K562 (cell line): Measurements from ENCODE around the gene RAB3GAP1. TPM values are rescaled to one million over a fixed set of nuclear protein-coding genes. Genes with fewer than 3 reads are reported as not detected.

Experiments used
- BHLHE40 ChIP-seq: IDR thresholded peaks from 2 replicates; pipeline ENCODE4 v1.6.1; 2011; ENCODE audit warnings: low read length, improper control_type of control experiment
- ESRRA ChIP-seq: fragments of 450-650 bp; IDR thresholded peaks from 2 replicates; pipeline ENCODE4 v1.6.1; 2014; ENCODE audit warnings: low read depth, mild to moderate bottlenecking, moderate library complexity, borderline replicate concordance
- HINFP ChIP-seq: fragments of 450-650 bp; conservative IDR thresholded peaks from 2 replicates; pipeline ENCODE4 v1.6.1; 2016; ENCODE audit warnings: missing genetic modification characterization, low read depth, mild to moderate bottlenecking, control low read depth, missing compliant biosample characterization
- HMGXB4 ChIP-seq: sonication (generic); formaldehyde crosslinking; IDR thresholded peaks from 2 replicates; pipeline ENCODE4 v1.8.1; 2023; ENCODE audit warnings: mild to moderate bottlenecking, missing genetic modification reagents
- MAZ ChIP-seq, 2 experiments: fragments of 450-650 bp in 1 of 2; sonication (generic) in 1 of 2; formaldehyde crosslinking; IDR thresholded peaks in 1 of 2; conservative IDR thresholded peaks in 1 of 2; 2 replicates each; pipeline versions ENCODE4 v1.4.0 to v1.5.0; 2020; ENCODE audit warnings: mild to moderate bottlenecking in 1 of 2, missing genetic modification reagents in 1 of 2
- ZBTB2 ChIP-seq: fragments of 450-650 bp; IDR thresholded peaks from 2 replicates; pipeline ENCODE4 v1.6.1; 2016; ENCODE audit warnings: antibody characterized with exemption
- ZNF407 ChIP-seq: fragments of 450-650 bp; IDR thresholded peaks from 2 replicates; pipeline ENCODE4 v1.6.1; 2016; ENCODE audit warnings: low read depth
- polyA plus RNA-seq, 8 experiments: library from polyadenylated mRNA; depleted of rRNA in 4 of 8; stranded (reverse) in 5 of 8; unstranded in 3 of 8; fragments of >200 nt; fragmentation: Nextera tagmentation in 2 of 8; fragmentation: Illumina TruSeq in 1 of 8; extraction: Ambion mirVana in 2 of 8; extraction: Trizol in 1 of 8; gene quantifications; 2 replicates each; pipeline versions ENCODE4 v1.2.1 to v1.2.3, GENCODE V29; 2011 to 2014; ENCODE audit warnings: inconsistent platforms in 1 of 8, missing spikeins in 1 of 8
- total RNA-seq, 7 experiments: library from RNA; depleted of rRNA in 6 of 7; stranded (reverse); fragments of >200 nt in 6 of 7; fragmentation: Illumina TruSeq in 2 of 7; extraction: Trizol in 2 of 7; gene quantifications; 2 replicates each; pipeline versions ENCODE4 v1.2.1 to v1.2.3, GENCODE V29; 2011 to 2021; ENCODE audit warnings: low replicate concordance in 1 of 7

The RAB3GAP1 gene
- total and polyA plus RNA-seq, 9 of the 15 experiments (the other 6 are each of a cell fraction or from before 2014, with no cell fraction given): 15.5 to 48.6 (median 33.0) TPM

- no peak for TF ChIP-seq ZNF407
- TF ChIP-seq ZBTB2: no peak
- TF ChIP-seq MAZ (CRISPR knock-in tag; conservative IDR thresholded peaks at IDR 0.05 in 1 of 2, IDR thresholded peaks at IDR 0.05 in 1 of 2): no peak
- no peak for TF ChIP-seq ESRRA
- TF ChIP-seq BHLHE40: no peak
- no peak for TF ChIP-seq HINFP (tag)
- no peak for TF ChIP-seq HMGXB4 (CRISPR knock-in tag)
- TF ChIP-seq, all 486 proteins: peak for 0
These were observed 166.3 kb downstream of the RAB3GAP1 start (continued) for GRCh38 chr2:135218426-135218825.
